Fibroblast of lung (primary cell): ENCODE results near the gene FBXL13. TPM values are rescaled to one million over a fixed set of nuclear protein-coding genes. Genes with fewer than 3 reads are reported as not detected.

ENCODE experiments used
- DNase-seq, 2 donors: peaks; one replicate each; pipeline versions ENCODE4 v3.0.0 to v3.0.0-alpha.2; 2010; ENCODE audit warnings: low read depth in 2 of 2
- H2AFZ ChIP-seq: 2 replicates; pipeline ENCODE4 v1.5.1; 2012; ENCODE audit warnings: low read length, control low read depth, inconsistent platforms
- H3K27ac ChIP-seq: 2 replicates; pipeline ENCODE4 v1.5.1; 2011; ENCODE audit warnings: low read length, control low read depth; ENCODE audit not compliant: insufficient read depth
- H3K27me3 ChIP-seq: 2 replicates; pipeline ENCODE4 v1.5.1; 2011; ENCODE audit warnings: mild to moderate bottlenecking, low read length; ENCODE audit not compliant: control insufficient read depth, insufficient read depth
- H3K36me3 ChIP-seq: 2 replicates; pipeline ENCODE4 v1.5.1; 2011; ENCODE audit warnings: low read length; ENCODE audit not compliant: control insufficient read depth, insufficient read depth
- H3K4me1 ChIP-seq: 2 replicates; pipeline ENCODE4 v1.5.1; 2011; ENCODE audit warnings: low read length; ENCODE audit not compliant: control insufficient read depth, insufficient read depth; ENCODE audit errors: extremely low read depth
- H3K4me2 ChIP-seq: 2 replicates; pipeline ENCODE4 v1.5.1; 2011; ENCODE audit warnings: low read length, control low read depth; ENCODE audit not compliant: insufficient read depth; ENCODE audit errors: extremely low read depth
- H3K4me3 ChIP-seq, 4 experiments: fragments of 200-600 bp in 1 of 4; sonication (generic) in 1 of 4; replicated peaks in 1 of 4; 2 replicates each; pipeline ENCODE4 v1.5.1; 2011 to 2016; ENCODE audit warnings: low read length in 4 of 4, low read depth in 3 of 4, mild to moderate bottlenecking in 3 of 4, control low read depth in 2 of 4, inconsistent platforms in 1 of 4, mixed read lengths in 1 of 4; ENCODE audit not compliant: insufficient read depth in 1 of 4; ENCODE audit errors: control extremely low read depth in 1 of 4
- H3K79me2 ChIP-seq: 2 replicates; pipeline ENCODE4 v1.5.1; 2012; ENCODE audit warnings: mild to moderate bottlenecking, low read length, inconsistent platforms; ENCODE audit not compliant: control insufficient read depth, insufficient read depth
- H3K9ac ChIP-seq: 2 replicates; pipeline ENCODE4 v1.5.1; 2011; ENCODE audit warnings: mild to moderate bottlenecking, low read length, control low read depth; ENCODE audit not compliant: insufficient read depth
- H3K9me3 ChIP-seq: 2 replicates; pipeline ENCODE4 v1.5.1; 2012; ENCODE audit warnings: low read depth, low read length; ENCODE audit not compliant: control insufficient read depth, insufficient read depth
- H4K20me1 ChIP-seq: 2 replicates; pipeline ENCODE4 v1.5.1; 2011; ENCODE audit warnings: low read length; ENCODE audit not compliant: control insufficient read depth, insufficient read depth; ENCODE audit errors: extremely low read depth
- CTCF ChIP-seq, 2 donors: IDR thresholded peaks in 1 of 2; conservative IDR thresholded peaks in 1 of 2; 1 replicate in 1 of 2; 2 replicates in 1 of 2; pipeline ENCODE4 v1.5.1; 2011 to 2012; ENCODE audit warnings: low read length in 2 of 2, control low read depth in 1 of 2, inconsistent platforms in 1 of 2, low read depth in 1 of 2, mild to moderate bottlenecking in 1 of 2
- EZH2 ChIP-seq: IDR thresholded peaks from 2 replicates; pipeline ENCODE4 v1.5.1; 2012; ENCODE audit warnings: low read length, control low read depth, mild to moderate bottlenecking; ENCODE audit errors: missing control alignments
- polyA plus RNA-seq, 2 donors: library from polyadenylated mRNA; depleted of rRNA in 1 of 2; stranded (reverse) in 1 of 2; unstranded in 1 of 2; fragments of >200 nt; gene quantifications; 2 replicates each; pipeline ENCODE4 v1.2.1, GENCODE V29; 2011 to 2012; ENCODE audit warnings: missing spikeins in 1 of 2
- total RNA-seq: library from RNA; depleted of rRNA; stranded (reverse); fragments of >200 nt; gene quantifications from 2 replicates; pipeline ENCODE4 v1.2.1, GENCODE V29; 2014

Gene FBXL13
- total and polyA plus RNA-seq, 2 donors (not counting 1 experiment from before 2014, with no cell fraction given) = 0.41 to 0.66 TPM

- Histone ChIP-seq H3K36me3 (no peaks in the 10 kb centered on the region), H3K4me2 (no peak overlapping the region), H3K79me2 (no peaks in the 10 kb centered on the region), H4K20me1 (no peaks in the 10 kb centered on the region), H3K4me1 (no peaks in the 10 kb centered on the region), H3K9ac (no peak overlapping the region), H2AFZ (no peak overlapping the region), H3K9me3 (no peaks in the 10 kb centered on the region), H3K4me3 (no peak overlapping the region), H3K27ac (no peak overlapping the region), H3K27me3 (no peaks in the 10 kb centered on the region)
- DNase-seq = no peak
- TF ChIP-seq CTCF (conservative IDR thresholded peaks at IDR 0.05 in 1 of 2, IDR thresholded peaks at IDR 0.05 in 1 of 2; ENCODE audit: low read depth in 1 of 2, low read length in 2 of 2) (no peak), EZH2 (no peak)
Measured at GRCh38 chr7:103009466-103010185, 65.0 kb downstream of the FBXL13 start.

- H3K4me1 ChIP-seq = no peaks in the 10 kb centered on the region
- no peaks in the 10 kb centered on the region for H3K79me2 ChIP-seq
- H3K27me3 ChIP-seq = no peaks in the 10 kb centered on the region
- no peak overlapping the region for H3K9ac ChIP-seq
- H3K9me3 ChIP-seq = no peaks in the 10 kb centered on the region
- peak in 1 of 2 donors; percentile 26 for DNase-seq
- H3K36me3 ChIP-seq = no peaks in the 10 kb centered on the region
- H3K4me2 ChIP-seq = no peak overlapping the region
- no peak overlapping the region for H3K4me3 ChIP-seq
- TF ChIP-seq CTCF (conservative IDR thresholded peaks at IDR 0.05 in 1 of 2, IDR thresholded peaks at IDR 0.05 in 1 of 2; ENCODE audit: low read depth in 1 of 2, low read length in 2 of 2) (no peak), EZH2 (no peak)
- H4K20me1 ChIP-seq = no peaks in the 10 kb centered on the region
- H2AFZ ChIP-seq = no peak overlapping the region
- H3K27ac ChIP-seq = no peak overlapping the region
Measured at GRCh38 chr7:103003004-103003403, 71.6 kb downstream of the FBXL13 start.

- no peaks in the 10 kb centered on the region for H3K36me3 ChIP-seq
Measured at GRCh38 chr7:103001210-103001609, 73.4 kb downstream of the FBXL13 start.

More at GRCh38 chr7:103001210-103001609, 73.4 kb downstream of the FBXL13 start:
- H3K4me3 ChIP-seq = no peak overlapping the region
- no peaks in the 10 kb centered on the region for H3K4me1 ChIP-seq
- TF ChIP-seq EZH2 (no peak), CTCF (conservative IDR thresholded peaks at IDR 0.05 in 1 of 2, IDR thresholded peaks at IDR 0.05 in 1 of 2; ENCODE audit: low read depth in 1 of 2, low read length in 2 of 2) (no peak)
- no peak overlapping the region for H3K27ac ChIP-seq
- no peaks in the 10 kb centered on the region for H3K9me3 ChIP-seq
- no peaks in the 10 kb centered on the region for H4K20me1 ChIP-seq
- H3K4me2 ChIP-seq = no peak overlapping the region
- no peaks in the 10 kb centered on the region for H3K27me3 ChIP-seq
- no peak overlapping the region for H3K9ac ChIP-seq
- H2AFZ ChIP-seq = no peak overlapping the region
- DNase-seq = no peak
- no peaks in the 10 kb centered on the region for H3K79me2 ChIP-seq
